ENCODE measurements around the gene GSTM5. TPM values are rescaled to one million over a fixed set of nuclear protein-coding genes. Genes with fewer than 3 reads are reported as not detected.
A peak's percentile ranks its signal among the peaks of the same experiment; 100 is the strongest.
"Not testable (repeated sequence)": the region's sequence is repeated elsewhere in the genome, so short reads cannot be mapped to it uniquely, and the experiment has no call there.

Gene GSTM5
- total RNA-seq, 1 donor from 2014 or later, result 12.0 TPM

DNA sequence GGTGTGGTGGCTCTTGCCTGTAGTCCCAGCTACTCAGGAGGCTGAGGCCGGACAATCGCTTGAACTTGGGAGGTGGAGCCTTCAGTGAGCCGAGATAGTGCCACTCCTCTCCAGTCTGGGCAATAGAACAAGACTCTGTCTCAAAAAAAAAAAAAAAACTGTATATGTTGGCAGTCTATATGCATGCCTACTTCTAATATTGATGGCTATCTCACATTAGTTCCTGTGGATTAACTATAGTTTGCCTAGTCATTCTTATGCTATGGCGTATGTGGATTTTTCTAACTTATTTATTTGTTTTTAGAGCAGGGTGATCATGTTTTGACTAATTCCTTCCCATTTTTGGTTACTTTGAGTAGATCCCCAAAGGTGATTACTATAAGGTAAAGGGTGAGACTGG lies 15.0 kb upstream of the GSTM5 start:
- no peak for DNase-seq (ENCODE audit: low spot score)

GRCh38 chr1:109697861-109698260 lies 14.2 kb upstream of the GSTM5 start:
- DNase-seq (ENCODE audit: low spot score), result not testable (repeated sequence)

DNA sequence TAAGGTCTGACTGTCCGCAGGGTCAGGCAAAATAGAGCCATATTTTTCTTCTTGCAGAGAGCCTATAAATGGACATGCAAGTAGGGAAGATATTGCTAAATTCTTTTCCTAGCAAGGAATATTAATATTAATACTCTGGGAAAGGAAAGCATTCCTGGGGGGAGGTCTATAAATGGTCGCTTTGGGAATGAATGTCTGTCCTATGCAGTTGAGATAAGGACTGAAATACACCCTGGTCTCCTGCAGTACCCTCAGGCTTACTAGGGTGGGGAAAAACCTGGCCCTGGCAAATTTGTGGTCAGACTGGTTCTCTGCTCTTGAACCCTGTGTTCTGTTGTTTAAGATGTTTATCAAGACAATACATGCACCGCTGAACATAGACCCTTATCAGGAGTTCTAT lies 9.1 kb upstream of the GSTM5 start:
- DNase-seq (ENCODE audit: low spot score), result not testable (repeated sequence)

DNA sequence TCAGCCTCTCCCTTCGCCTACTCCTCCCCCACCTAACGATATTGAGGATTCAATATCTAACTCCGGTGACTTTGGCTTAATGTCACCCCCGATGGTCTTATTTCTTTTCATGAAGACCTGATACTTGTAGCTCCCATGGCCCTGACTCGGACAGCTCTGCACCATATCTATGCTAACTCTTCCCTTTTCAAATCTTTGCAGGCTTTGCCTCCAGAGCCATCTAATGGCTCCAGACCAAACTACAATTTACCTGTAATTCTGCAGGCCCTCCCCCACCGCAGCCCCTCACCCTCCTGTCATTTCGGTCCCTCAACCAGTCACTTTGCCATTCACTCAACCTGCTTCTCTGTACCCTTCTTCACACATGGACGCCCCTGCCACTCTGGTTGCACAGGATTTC lies 7.9 kb upstream of the GSTM5 start:
- DNase-seq (ENCODE audit: low spot score), result peak; percentile 1

- peak; percentile 0 for DNase-seq (ENCODE audit: low spot score)
Observed at GRCh38 chr1:109705411-109705810, 6.6 kb upstream of the GSTM5 start.

DNA sequence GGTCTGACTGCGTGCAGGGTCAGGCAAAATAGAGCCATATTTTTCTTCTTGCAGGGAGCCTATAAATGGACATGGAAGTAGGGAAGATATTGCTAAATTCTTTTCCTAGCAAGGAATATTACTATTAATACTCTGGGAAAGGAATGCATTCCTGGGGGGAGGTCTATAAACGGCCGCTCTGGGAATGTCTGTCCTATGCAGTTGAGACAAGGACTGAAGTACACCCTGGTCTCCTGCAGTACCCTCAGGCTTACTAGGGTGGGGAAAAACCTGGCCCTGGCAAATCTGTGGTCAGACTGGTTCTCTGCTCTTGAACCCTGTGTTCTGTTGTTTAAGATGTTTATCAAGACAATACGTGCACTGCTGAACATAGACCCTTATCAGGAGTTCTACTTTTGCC lies 3.1 kb upstream of the GSTM5 start:
- DNase-seq (ENCODE audit: low spot score), result peak; percentile 0

DNA sequence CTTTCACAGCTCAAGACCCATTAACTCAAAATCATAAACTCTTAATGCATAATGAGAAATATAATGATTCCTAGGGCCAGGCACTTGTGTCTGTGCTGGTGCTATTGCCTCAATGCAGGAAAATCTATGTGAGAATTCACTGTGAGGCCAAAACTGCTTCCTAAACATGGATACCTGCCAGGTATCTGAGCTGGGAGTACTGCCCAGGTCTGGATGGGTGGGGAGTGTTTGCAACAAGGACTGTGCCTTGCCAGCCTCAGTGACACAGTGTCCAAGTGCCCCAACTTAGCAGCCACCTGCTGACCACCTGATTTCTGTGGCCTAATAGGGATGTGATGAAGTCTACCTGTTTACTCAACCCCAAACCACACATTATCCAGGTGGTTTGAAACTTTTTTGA lies 2.2 kb upstream of the GSTM5 start:
- DNase-seq (ENCODE audit: low spot score), result not testable (repeated sequence)

- DNase-seq (ENCODE audit: low spot score), result no peak
Observed at GRCh38 chr1:109712321-109712864, 342 bp downstream of the GSTM5 start.

GRCh38 chr1:109713636-109714035 lies 1.6 kb downstream of the GSTM5 start:
- DNase-seq (ENCODE audit: low spot score), result no peak

GRCh38 chr1:109714661-109715372 lies 2.8 kb downstream of the GSTM5 start:
- DNase-seq (ENCODE audit: low spot score), result no peak

DNA sequence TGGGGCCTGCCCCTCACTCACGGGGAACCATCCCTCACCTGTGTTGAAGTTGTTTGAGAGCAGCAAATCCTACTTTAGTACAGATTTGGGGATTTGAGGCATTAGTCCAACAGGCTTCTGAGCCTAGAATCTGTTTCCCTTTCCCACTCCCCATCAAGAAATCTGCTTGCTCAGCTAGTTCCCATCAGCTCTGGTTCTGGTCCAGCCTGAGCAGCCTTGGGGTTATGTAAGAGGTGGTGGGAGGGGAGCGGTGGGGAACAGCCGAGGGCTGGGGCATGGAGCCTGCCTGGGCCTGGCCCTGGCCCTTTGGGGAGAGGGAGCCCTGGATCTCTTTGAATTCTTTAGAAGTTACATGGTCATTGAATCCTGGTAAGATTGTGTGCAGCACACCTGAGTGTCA lies 4.1 kb downstream of the GSTM5 start:
- no peak for DNase-seq (ENCODE audit: low spot score)

DNA sequence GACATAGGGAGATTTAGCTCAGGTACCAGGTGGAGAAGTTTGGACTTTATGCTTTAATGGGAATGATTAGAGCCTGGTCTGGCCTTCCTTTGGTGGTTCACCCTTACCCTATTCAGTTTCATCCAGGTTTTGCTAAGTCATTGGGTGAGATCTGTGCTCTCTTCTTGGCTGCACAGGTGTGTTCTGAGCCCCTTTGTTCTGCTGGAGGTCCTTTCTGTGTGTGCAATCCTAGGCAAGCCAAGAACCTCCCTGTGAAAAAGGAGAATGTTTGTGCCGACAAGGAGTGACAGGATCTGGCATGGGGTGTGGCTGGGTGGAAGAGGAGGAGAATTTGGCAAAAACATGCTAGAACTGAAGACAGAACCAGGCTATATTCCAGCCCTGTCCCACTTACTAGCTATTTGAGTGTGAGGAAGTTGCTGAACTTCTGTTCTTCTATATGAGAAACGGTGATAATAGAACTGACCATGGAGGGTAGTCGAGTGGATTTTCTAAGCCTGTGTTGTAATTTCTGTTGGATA lies 4.6 kb downstream of the GSTM5 start:
- no peak for DNase-seq (ENCODE audit: low spot score)

DNA sequence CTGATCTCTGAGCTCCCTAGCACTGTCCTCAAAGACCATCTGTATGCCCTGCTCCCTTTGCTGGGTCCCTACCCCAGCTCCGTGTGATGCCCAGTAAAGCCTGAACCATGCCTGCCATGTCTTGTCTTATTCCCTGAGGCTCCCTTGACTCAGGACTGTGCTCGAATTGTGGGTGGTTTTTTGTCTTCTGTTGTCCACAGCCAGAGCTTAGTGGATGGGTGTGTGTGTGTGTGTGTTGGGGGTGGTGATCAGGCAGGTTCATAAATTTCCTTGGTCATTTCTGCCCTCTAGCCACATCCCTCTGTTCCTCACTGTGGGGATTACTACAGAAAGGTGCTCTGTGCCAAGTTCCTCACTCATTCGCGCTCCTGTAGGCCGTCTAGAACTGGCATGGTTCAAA lies 5.7 kb downstream of the GSTM5 start:
- DNase-seq (ENCODE audit: low spot score), result no peak

- DNase-seq (ENCODE audit: low spot score), result no peak
Observed at GRCh38 chr1:109718495-109718894, 6.4 kb downstream of the GSTM5 start.

DNA sequence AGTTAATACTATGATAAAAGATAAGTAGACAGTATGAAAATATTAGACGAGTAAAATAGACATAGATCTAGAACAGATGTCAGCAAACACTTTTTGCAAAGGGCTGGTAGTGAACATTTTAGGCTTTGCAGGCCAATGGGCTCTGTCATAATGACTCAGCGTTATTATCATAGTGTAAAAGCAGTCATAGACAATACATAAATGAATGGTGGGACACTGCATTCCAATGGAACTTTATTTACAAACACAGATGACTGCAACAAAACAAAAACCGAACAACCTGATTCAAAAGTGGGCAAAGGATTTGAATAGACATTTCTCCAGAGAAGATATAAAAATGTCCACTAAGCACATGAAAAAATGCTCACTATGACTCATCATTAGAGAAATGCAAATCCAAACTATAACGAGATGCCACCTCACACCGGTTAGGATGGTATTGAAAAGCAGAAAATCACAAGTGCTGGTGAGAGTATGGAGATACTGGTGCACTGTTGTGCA lies 7.3 kb downstream of the GSTM5 start:
- DNase-seq (ENCODE audit: low spot score), result no peak

- no peak for DNase-seq (ENCODE audit: low spot score)
Observed at GRCh38 chr1:109721042-109721441, 9.0 kb downstream of the GSTM5 start.

DNA sequence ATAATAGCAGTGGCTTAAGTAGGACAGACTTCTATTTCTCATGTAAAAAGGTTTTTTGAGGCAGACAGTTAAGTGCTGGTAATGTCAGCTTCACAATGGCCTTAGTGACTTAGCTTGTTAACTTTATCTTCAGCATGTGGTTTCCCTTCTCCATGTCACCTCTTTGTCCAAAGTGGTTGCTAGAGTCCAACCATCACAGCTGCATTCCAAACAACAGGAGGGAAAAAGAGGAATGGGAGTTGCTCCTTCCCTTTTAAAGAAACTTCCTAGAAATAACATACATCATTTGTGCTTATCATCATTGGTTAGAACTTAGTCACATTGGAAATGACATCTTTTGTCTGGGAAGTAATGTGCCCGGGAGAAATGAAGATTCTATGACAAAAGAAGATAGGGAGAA lies 9.9 kb downstream of the GSTM5 start:
- DNase-seq (ENCODE audit: low spot score), result no peak

GRCh38 chr1:109722908-109723691 lies 11.0 kb downstream of the GSTM5 start:
- DNase-seq (ENCODE audit: low spot score), result peak; percentile 61

- no peak for DNase-seq (ENCODE audit: low spot score)
Observed at GRCh38 chr1:109724933-109725332, 12.9 kb downstream of the GSTM5 start.

DNA sequence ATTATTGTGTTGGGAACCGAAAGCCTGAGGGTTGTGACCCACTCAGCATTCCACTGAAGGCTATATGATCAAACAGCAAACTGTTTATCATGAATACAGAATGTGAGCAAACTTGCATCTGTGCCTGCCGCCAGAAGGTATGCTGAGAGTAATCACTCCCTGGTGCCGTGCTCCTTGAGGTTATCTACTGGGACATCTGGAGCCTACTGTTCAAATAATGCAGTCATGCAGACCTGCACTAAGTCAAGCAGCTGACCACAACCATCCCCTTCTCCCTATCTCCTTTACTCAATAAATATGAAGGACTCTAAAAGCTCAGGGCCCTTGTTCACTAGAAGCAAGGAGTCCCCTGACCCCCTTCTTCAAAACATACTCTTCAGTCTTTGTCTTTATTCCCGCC lies 13.5 kb downstream of the GSTM5 start:
- DNase-seq (ENCODE audit: low spot score), result no peak

DNA sequence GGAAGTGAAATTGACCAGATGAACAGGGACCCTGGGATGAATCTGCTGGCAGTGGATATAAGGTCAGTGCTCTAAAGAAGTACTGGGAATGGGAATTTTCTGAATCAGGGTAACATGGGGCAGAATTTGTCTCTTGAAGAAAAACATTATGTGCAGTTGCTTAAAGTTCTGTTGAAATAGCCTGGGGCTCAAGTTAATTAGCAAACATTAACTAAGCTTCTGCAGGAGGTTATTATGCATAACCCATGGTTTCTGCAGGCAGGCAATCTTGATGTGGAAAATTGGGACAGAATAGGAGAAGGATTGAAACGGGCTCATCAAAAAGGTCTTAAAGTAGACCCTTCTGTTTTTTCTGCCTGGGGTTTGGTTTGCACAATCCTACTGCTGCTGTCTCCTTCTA lies 14.0 kb downstream of the GSTM5 start:
- no peak for DNase-seq (ENCODE audit: low spot score)

GRCh38 chr1:109726728-109727373 lies 14.8 kb downstream of the GSTM5 start:
- DNase-seq (ENCODE audit: low spot score), result no peak

Measured in umbilical cord (tissue), 2 donors.